T47D (cell line): Measurements from ENCODE around the gene PRRG3.
A peak's percentile ranks its signal among the peaks of the same experiment; 100 is the strongest.

Experiments used
- DNase-seq, 2 experiments: peaks; one replicate each; pipeline versions ENCODE4 v3.0.0 to v3.0.0-alpha.2; 2011 to 2012; ENCODE audit warnings: low read depth in 1 of 2, low spot score in 1 of 2
- JUND ChIP-seq: IDR thresholded peaks from 2 replicates; pipeline ENCODE4 v1.6.1; 2012; ENCODE audit warnings: low read depth
- in situ Hi-C: cut with HindIII; loops from 2 replicates; pipeline ENCODE4 v1.10.0; 2016; ENCODE audit warnings: low sequenced_read_pairs, low pct_unique_long_range_greater_than_20kb

The PRRG3 gene

DNA sequence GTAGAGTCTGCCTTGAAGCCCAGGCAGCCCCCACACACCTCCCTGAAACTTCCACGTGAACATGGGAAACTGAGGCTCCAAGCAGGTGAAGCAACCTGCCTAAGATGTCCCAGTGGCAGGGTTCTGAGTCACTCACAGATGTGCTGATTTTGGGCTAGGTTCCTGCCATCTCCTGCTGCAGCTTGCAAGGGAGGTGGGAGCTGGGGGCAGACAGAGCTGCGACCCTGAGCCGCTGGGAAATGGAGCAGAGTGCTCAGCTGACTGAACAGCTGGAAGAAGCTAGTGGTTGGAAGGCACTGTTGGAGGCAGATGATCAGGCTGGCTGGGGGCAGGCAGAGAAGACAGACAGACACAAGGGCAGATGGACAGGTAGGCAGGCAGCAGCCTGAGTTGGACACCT is 17.0 kb downstream of the PRRG3 start:
- no peak for TF ChIP-seq JUND
- in situ Hi-C loops: no loop called here
- no peak for DNase-seq

DNA sequence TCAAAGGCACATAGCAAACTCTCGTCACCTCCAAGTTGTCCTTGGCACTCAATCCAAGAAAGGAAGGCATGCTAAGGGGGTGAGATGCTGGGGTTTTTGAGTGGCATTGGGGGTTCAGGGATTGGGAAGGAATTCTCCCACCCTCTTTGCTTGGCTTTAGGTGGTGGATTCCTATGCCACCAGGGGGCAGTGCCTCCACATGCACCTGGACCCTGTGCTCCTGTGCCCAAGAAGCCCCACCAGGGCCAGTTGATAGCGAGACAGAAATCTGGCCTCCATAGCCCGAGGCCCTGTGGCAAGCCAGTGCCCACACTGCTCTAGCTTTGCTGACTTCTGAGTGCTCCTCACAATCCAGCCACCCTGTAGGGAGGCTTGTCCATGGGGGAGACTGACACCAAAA is 18.6 kb downstream of the PRRG3 start:
- in situ Hi-C loops: no loop called here
- no peak for TF ChIP-seq JUND
- DNase-seq: peak in 1 of 2 experiments; percentile 0

DNA sequence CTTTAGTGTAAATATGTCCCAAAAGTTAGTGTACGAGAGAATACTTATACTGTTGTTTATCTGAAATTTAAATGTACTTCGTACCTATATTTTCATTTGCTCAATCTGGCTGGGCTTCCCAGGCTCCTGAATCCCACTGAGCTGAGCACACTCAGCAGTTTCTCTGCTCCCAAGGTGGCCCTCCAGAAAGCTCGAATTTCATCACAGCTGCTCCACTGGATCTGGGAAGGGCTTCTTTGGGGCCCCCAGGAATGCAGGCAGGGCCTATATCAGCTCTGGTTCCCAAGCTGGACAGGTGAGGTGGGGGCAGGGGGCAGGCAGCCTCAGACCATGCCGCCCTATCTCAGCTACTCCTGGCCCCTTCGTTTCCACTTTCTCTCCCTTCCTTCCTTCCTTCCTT is 19.1 kb downstream of the PRRG3 start:
- DNase-seq: no peak

DNA sequence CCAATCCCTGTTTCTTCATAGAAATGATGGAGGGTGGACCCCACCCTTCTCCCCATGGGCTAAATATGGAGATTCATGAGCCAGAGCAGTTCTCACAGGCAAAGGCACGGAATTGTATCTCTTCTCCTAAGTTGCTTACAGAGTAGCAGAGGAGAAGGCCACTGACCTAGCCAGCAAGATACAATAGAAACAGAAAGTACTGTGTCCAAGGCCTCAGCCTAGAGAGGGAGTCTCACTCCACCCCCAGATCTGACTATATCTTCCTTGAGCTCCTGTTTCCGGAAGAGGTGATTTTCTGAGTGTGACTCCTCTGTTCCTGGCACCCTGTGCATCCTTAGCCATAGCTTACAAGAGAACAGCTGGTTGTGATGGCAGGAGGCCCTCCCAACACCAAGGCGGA is 20.5 kb downstream of the PRRG3 start, which contains the start of gene FATE1:
TSS of gene FATE1 (plus strand) at position 284 of the 400 bp plus-strand sequence. CDS start at position 369, 85 bp downstream.
- no peak for DNase-seq
- TF ChIP-seq JUND: no peak
- in situ Hi-C loops: no loop called here

More for the DNA sequence above, 19.1 kb downstream of the PRRG3 start:
- no peak for TF ChIP-seq JUND
- in situ Hi-C loops: no loop called here

DNA sequence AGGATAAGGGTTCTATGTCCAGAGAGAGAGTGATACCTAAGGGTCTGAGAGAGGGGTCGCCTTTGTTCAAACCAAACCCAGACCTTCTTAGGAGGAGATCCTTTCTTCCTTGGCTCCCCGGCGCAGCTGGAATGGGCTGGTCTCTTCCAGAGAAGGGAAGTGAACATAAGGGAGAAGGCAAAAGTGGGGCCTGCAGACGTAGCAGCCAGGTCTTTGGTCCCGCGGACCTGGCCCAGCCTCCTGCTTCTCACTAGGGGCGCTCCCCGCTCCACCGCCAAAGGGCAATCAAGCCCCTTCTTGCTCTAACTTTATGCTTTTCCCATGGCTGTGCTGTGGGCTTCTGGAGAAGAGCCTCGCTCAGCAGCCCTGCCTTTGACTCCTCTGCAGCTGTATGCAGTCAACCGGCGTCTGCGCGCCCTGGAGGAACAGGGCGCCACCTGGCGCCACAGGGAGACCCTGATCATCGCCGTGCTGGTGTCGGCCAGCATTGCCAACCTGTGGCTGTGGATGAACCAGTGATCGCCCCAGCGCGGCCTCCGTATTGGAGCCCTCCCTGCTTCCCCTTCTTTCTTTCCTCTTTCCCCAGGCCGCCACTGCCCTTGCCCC is 27.1 kb downstream of the PRRG3 start:
- DNase-seq: peak in 1 of 2 experiments; percentile 15
- in situ Hi-C loops: no loop called here
- TF ChIP-seq JUND: no peak

DNA sequence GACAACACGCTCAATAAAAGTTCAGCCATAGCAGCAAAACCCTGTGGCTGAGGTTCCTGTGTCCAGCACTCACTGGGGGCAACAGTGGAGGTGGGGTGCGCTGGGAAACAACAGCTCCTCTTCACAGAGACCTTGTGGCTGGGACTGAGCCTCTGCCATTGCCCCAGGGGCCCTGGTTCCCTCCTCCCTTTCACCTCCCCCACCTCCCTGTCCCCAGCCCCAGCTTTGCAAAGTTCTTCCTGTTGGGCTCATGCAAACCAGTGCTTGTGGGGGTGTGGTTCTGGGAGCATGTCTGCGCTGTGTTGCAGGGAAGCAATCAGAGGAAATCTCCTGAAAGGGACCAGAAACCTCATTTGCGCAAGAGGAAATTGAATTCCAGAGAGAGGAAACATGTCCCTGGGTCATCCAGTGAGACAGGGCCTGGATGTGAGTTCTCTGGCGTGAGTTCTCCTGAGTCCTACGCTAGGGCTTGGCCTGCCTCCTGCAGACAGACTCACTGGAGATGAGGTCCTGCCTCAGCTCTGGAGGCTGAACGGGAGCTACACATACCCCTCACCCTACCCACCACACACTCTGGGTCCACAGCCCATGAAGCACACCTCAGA is 28.0 kb downstream of the PRRG3 start:
- no peak for TF ChIP-seq JUND
- DNase-seq: no peak
- in situ Hi-C loops: no loop called here

DNA sequence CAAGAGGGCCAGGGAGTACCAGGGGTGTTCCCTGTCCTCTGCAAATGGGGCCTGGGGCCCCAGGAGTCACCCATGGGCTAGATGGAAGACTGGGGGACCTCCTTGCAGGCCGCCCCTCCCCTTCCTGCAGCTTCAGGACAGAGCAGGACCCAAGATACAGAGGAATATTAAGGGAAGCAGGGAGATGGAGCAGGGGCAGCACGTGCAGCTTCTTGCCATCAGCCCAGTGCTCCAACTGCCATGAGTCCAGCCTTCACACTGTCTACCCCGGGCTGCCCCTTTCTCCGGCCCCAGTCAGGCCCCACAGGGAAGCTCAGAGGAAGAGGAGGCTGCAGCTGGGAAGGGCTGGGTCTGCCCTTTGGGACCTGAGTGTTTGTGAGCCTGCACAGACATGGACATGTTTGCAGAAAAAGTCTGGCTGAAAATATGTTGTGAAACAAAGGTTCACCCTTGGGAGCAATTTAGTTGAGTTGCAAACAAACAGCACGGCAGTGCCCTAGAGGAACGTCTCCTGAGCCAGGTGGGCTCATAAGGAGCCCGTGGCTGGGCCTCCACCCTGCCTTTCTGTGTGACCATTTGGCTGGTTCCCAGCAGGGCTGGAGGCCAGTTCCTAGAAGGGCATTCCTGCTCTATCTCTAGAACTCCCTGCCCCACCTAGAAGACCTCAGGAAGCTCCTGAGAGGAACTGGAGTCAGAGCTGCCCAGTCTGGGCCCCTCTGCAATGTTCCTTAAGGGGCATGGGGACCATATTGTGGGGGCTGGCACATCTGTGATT is 29.5 kb downstream of the PRRG3 start:
- in situ Hi-C loops: no loop called here
- no peak for TF ChIP-seq JUND
- DNase-seq: no peak

DNA sequence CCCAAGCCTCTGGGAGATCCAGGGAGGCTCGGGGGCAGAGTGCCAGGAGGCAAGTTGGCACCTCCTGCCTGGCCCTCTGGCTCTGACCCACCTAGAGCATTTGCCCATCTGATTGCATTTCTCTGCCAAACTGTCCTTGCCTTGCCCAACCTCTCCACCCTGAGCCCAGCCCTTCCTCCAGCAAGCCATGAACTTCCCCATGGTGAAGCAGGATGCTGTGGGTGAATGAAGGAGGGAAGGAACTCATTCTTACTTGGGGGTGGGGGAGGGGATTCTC is 30.0 kb downstream of the PRRG3 start:
- in situ Hi-C loops: no loop called here
- no peak for TF ChIP-seq JUND
- DNase-seq: no peak

DNA sequence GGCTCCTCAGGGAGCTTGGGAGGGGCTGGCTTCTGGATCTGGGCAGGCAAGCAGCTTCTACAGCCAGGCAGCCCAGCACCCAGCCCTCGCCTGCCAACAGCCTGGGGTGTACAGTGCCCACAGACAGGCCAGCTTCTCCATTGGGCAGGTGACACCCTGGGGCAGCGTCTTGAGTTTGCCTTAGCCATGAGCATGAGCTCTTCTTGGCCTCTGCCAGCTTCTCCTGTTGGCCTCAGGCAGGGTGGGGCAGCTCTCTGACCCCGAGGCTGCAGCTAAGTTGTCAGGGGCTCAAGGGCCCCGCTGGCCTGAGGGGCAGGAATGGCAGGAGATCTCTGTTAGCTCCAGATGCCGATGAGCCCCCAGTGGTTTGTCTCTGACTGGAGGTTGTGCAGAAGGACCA is 31.5 kb downstream of the PRRG3 start:
- no peak for TF ChIP-seq JUND
- no peak for DNase-seq
- in situ Hi-C loops: no loop called here

DNA sequence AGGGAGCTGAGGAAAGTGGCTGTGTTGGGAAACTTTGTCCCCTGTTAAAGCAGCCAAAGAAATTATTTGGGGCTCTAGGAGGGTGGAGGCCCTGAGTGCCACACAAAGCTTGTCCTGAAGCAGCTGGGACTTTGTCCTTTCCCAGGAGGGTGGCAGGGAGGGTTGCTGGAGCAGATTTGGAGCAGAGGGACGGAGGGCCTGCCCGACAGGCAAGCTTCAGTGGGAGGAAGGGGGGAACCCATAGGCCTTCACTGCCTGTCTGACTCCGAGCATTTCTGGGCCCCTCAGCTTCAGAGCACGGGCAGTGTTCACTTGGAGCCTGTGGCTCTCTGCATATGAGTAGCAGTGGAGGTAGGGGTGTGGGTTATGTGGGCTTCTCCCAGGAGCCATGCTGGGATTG is 32.1 kb downstream of the PRRG3 start:
- no peak for TF ChIP-seq JUND
- DNase-seq: no peak

DNA sequence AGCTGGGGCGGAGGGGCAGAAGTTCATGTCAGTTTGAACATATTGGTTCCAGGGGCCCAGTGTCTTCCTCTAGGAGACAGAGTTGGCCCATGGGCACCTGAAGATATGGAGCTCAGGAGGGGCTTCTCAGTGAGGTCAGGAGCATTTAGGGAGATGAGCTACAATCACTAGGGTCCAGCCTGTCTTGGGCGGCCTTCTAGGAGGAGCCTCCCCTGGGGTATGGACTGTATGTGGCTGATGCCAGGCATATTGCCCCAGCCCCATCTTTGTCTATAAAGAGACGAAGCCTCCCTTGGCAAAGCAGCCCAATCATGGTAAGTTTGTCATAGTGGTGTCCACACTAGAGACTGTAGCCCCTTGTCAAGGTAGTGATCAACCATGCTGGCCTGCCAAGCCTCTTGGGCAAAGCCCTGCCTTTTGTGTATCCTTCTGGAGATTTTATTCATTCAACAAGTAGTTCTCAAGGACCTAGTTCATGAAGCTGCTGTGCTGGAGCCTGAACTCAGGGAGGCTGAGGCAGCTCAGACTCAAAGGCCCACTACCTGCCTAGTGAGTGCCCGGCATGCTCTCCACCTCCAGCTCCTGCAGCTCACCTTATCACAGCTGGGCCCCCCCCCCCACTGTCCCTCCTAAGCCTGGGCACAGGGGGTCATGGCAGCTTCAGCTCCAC is 33.9 kb downstream of the PRRG3 start:
- in situ Hi-C loops: no loop called here
- DNase-seq: no peak

More for the DNA sequence above, 32.1 kb downstream of the PRRG3 start:
- in situ Hi-C loops: no loop called here

DNA sequence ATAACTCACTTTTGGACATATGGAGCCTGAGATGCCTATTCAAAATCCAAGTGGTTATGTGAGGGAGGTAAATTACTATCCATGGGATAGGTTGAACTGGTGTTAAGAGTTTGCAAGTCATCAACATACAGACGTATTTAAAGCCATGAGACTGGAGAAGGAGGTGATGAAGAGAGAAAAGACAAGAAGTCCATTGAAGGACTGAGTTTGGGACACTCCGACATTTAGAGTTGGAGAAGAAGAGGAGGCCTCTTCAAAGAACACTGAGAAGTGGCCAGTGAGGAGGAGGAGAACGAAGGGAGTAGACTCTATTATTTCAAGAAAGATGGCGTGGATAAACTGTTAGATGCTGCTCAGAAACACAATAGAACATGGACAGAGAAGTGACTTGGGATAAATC is 39.2 kb downstream of the PRRG3 start, which contains the start of gene CNGA2:
TSS of gene CNGA2 (plus strand) at position 301 of the 400 bp plus-strand sequence. CDS start 3,738 bp downstream, outside the sequence.
- DNase-seq: no peak
- in situ Hi-C loops: no loop called here
- no peak for TF ChIP-seq JUND

More for the DNA sequence above, 33.9 kb downstream of the PRRG3 start:
- no peak for TF ChIP-seq JUND

DNA sequence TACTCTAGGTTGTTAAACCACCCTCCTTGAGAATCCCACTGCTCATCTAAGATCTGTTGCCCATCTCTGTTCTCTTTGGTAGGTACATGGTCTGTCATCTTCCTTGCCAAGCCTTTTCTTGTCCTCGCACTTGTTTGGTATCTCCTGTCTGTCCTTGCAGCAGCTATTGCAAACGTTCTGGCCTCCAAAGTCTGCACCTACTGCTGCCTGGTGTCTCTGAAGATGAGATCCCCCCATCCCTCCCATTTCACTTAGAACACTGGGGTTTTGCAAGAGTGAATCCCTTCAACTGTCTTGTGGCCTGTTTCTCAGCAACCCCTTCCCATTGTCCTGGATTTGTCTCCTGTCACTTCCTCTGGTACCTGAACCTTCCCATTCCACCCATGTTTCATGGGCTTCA is 40.0 kb downstream of the PRRG3 start:
- DNase-seq: no peak
- in situ Hi-C loops: no loop called here
- no peak for TF ChIP-seq JUND
